Body of pancreas (tissue), 4 donors: Measurements from ENCODE around the gene COL7A1. TPM values are rescaled to one million over a fixed set of nuclear protein-coding genes. Genes with fewer than 3 reads are reported as not detected.

Experiments used
- ATAC-seq: fragments of 150-250 bp; one replicate; pipeline ENCODE4 v1.9.1; 2016
- DNase-seq, 4 donors: peaks; one replicate each; pipeline ENCODE4 v3.0.0-alpha.2; 2019
- H3K27ac ChIP-seq, 4 donors: fragments of 200-600 bp; sonication (generic); 1 replicate in 3 of 4; 2 replicates in 1 of 4; pipeline versions ENCODE4 v1.5.1 to v1.6.1; 2016 to 2019; ENCODE audit warnings: mild to moderate bottlenecking in 1 of 4, mixed read lengths in 1 of 4, moderate library complexity in 1 of 4
- H3K27me3 ChIP-seq, 2 donors: fragments of 200-600 bp; sonication (generic); one replicate each; pipeline ENCODE4 v1.6.0; 2016; ENCODE audit warnings: mild to moderate bottlenecking in 1 of 2
- H3K36me3 ChIP-seq, 2 donors: fragments of 200-600 bp; sonication (generic); replicated peaks in 1 of 2; 2 replicates each; pipeline ENCODE4 v1.5.1; 2016; ENCODE audit warnings: low read depth in 2 of 2; ENCODE audit not compliant: insufficient read depth in 1 of 2
- H3K4me1 ChIP-seq: fragments of 200-600 bp; sonication (generic); one replicate; pipeline ENCODE4 v1.6.0; 2016
- H3K4me3 ChIP-seq, 2 donors: fragments of 200-600 bp; sonication (generic); 1 replicate in 1 of 2; 2 replicates in 1 of 2; pipeline ENCODE4 v1.5.1; 2016 to 2019
- H3K9me3 ChIP-seq, 3 donors: fragments of 200-600 bp; sonication (generic); 1 replicate in 2 of 3; 2 replicates in 1 of 3; pipeline ENCODE4 v1.5.1; 2016
- POLR2A ChIP-seq, 3 donors: fragments of 450-650 bp; IDR thresholded peaks; one replicate each; pipeline ENCODE4 v1.6.1; 2016; ENCODE audit warnings: antibody characterized with exemption in 3 of 3, mild to moderate bottlenecking in 2 of 3
- WGBS, 2 donors: methylation state at CpG; one replicate each; pipeline ENCODE4 v1.1.5; 2017; 5-methylcytosine and 5-hydroxymethylcytosine counted together
- intact Hi-C: fragments of 100-400 bp; cut with DNase I; formaldehyde crosslinking; loops from one replicate; pipeline ENCODE4 v1.15.1; 2023
- total RNA-seq, 2 donors: library from RNA; depleted of rRNA; stranded (reverse); fragments of >200 nt; gene quantifications; one replicate each; pipeline ENCODE4 v1.1.0, GENCODE V29; 2016
- TF ChIP-seq, protein P1 (sequence below), 7 experiments: fragments of 450-650 bp in 4 of 7; fragments of 200-600 bp in 3 of 7; sonication (generic) in 3 of 7; IDR thresholded peaks; one replicate each; pipeline ENCODE4 v1.5.1; 2016 to 2019; ENCODE audit warnings: antibody characterized with exemption in 7 of 7

Gene COL7A1
- total RNA-seq, 2 donors from 2014 or later, result 0.52 to 2.3 TPM

GRCh38 chr3:48569808-48570450 lies 25.2 kb downstream of the COL7A1 start:
- no peak for TF ChIP-seq POLR2A (IDR thresholded peaks at IDR 0.05)
- TF ChIP-seq, protein P1, sequence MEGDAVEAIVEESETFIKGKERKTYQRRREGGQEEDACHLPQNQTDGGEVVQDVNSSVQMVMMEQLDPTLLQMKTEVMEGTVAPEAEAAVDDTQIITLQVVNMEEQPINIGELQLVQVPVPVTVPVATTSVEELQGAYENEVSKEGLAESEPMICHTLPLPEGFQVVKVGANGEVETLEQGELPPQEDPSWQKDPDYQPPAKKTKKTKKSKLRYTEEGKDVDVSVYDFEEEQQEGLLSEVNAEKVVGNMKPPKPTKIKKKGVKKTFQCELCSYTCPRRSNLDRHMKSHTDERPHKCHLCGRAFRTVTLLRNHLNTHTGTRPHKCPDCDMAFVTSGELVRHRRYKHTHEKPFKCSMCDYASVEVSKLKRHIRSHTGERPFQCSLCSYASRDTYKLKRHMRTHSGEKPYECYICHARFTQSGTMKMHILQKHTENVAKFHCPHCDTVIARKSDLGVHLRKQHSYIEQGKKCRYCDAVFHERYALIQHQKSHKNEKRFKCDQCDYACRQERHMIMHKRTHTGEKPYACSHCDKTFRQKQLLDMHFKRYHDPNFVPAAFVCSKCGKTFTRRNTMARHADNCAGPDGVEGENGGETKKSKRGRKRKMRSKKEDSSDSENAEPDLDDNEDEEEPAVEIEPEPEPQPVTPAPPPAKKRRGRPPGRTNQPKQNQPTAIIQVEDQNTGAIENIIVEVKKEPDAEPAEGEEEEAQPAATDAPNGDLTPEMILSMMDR (IDR thresholded peaks at IDR 0.05), result no peak
- WGBS, 2 donors, result 84 to 85% methylated on average over 16 to 17 of the region's 18 CpGs
- no peak for ATAC-seq
- H3K4me3 ChIP-seq, result no peak overlapping the region
- no peaks in the 10 kb centered on the region for H3K36me3 ChIP-seq
- no peaks in the 10 kb centered on the region for H3K27me3 ChIP-seq
- no peaks in the 10 kb centered on the region for H3K4me1 ChIP-seq
- no peaks in the 10 kb centered on the region for H3K9me3 ChIP-seq
- intact Hi-C loops, result no loop called here
- no peak overlapping the region for H3K27ac ChIP-seq
- DNase-seq, result no peak

- Histone ChIP-seq H3K27ac (no peak overlapping the region), H3K4me3 (no peak overlapping the region), H3K4me1 (no peaks in the 10 kb centered on the region), H3K9me3 (no peaks in the 10 kb centered on the region), H3K36me3 (no peaks in the 10 kb centered on the region), H3K27me3 (no peaks in the 10 kb centered on the region)
- no peak for TF ChIP-seq POLR2A (IDR thresholded peaks at IDR 0.05)
- TF ChIP-seq, protein P1 (IDR thresholded peaks at IDR 0.05), result no peak
- 72 to 90% methylated on average over 6 to 7 of the region's 10 CpGs for WGBS, 2 donors
- no peak for ATAC-seq
- no peak for DNase-seq
- intact Hi-C loops, result no loop called here
Observed at GRCh38 chr3:48569400-48569799, 25.7 kb downstream of the COL7A1 start.

GRCh38 chr3:48568476-48568875 lies 26.7 kb downstream of the COL7A1 start:
- WGBS, 2 donors, result 80 to 86% methylated on average over 2 to 6 of the region's 7 CpGs
- no peak for ATAC-seq
- DNase-seq, result no peak
- no peaks in the 10 kb centered on the region for H3K4me1 ChIP-seq
- no peaks in the 10 kb centered on the region for H3K27me3 ChIP-seq
- intact Hi-C loops, result no loop called here
- H3K36me3 ChIP-seq, result no peaks in the 10 kb centered on the region
- H3K27ac ChIP-seq, result no peak overlapping the region
- H3K4me3 ChIP-seq, result no peak overlapping the region
- TF ChIP-seq POLR2A (IDR thresholded peaks at IDR 0.05), result no peak
- TF ChIP-seq, protein P1 (IDR thresholded peaks at IDR 0.05), result no peak
- no peaks in the 10 kb centered on the region for H3K9me3 ChIP-seq

DNA sequence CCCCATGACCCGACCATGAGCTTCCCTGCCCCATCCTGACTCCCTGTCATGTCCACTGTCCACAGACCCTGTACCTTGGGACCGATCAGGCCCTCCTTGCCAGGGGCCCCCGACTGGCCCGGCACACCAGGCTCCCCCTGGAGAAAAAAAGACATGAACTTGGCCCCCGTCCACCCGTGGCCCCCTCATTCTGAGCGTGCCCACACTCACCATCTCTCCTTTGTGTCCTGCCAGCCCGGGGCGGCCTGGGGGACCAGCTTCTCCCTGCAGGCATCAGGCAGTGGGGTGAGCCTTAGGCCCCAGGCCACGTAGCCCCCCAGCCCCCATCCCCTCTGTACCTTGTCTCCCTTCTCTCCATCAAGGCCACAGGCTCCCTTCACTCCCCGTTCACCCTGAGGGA lies 27.6 kb downstream of the COL7A1 start:
- ATAC-seq, result no peak
- Histone ChIP-seq H3K4me1 (no peaks in the 10 kb centered on the region), H3K27me3 (no peaks in the 10 kb centered on the region), H3K36me3 (no peaks in the 10 kb centered on the region), H3K4me3 (no peak overlapping the region), H3K27ac (no peak overlapping the region), H3K9me3 (no peaks in the 10 kb centered on the region)
- WGBS, 2 donors, result 71 to 80% methylated on average over 8 to 11 of the region's 11 CpGs
- intact Hi-C loops, result no loop called here
- TF ChIP-seq, protein P1 (IDR thresholded peaks at IDR 0.05), result no peak
- TF ChIP-seq POLR2A (IDR thresholded peaks at IDR 0.05), result no peak
- DNase-seq, result no peak

DNA sequence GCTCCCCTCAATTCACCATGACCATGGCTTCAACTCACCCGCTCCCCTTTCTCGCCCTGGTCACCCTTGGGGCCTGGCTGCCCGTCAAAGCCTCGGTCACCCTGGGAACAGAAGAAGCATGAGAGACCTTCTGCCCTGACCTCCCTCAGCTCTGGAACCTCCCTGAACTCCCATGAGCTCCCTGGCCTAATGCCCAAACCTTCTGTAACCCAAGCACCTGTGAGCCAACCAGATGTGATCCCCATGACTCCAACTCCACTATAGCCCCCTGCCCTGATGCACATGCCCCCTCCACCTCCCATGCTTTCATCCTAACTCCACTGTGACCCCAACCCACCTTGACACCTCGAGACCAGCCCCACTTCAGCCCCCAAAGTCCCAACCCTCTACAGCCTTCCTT lies 28.0 kb downstream of the COL7A1 start:
- H3K27me3 ChIP-seq, result no peaks in the 10 kb centered on the region
- no peaks in the 10 kb centered on the region for H3K9me3 ChIP-seq
- ATAC-seq, result no peak
- H3K4me1 ChIP-seq, result no peaks in the 10 kb centered on the region
- no peak for DNase-seq
- WGBS, 2 donors, result 66 to 80% methylated on average over 5 of the region's 5 CpGs
- intact Hi-C loops, result no loop called here
- TF ChIP-seq POLR2A (IDR thresholded peaks at IDR 0.05), result no peak
- TF ChIP-seq, protein P1 (IDR thresholded peaks at IDR 0.05), result no peak
- no peak overlapping the region for H3K27ac ChIP-seq
- no peak overlapping the region for H3K4me3 ChIP-seq
- no peaks in the 10 kb centered on the region for H3K36me3 ChIP-seq
